ENCODE measurements around the gene CCZ1B. TPM values are rescaled to one million over a fixed set of nuclear protein-coding genes. Genes with fewer than 3 reads are reported as not detected.
"Not testable (repeated sequence)": the region's sequence is repeated elsewhere in the genome, so short reads cannot be mapped to it uniquely, and the experiment has no call there.

Gene CCZ1B
- total and polyA plus RNA-seq, 2 donors (not counting 1 experiment from before 2014, with no cell fraction given): 20.3 to 92.8 TPM

GRCh38 chr7:6835521-6835920 lies 9.4 kb upstream of the CCZ1B start:
- H3K9ac ChIP-seq (ENCODE audit: low read length); H2AFZ ChIP-seq (ENCODE audit: insufficient read depth, low read depth, low read length, poor library complexity, severe bottlenecking); H3K4me1 ChIP-seq (ENCODE audit: control insufficient read depth in 2 of 2, insufficient read depth in 2 of 2, low read length in 2 of 2); H3K36me3 ChIP-seq (replicated peaks in 1 of 2; ENCODE audit: control extremely low read depth in 1 of 2, control insufficient read depth in 1 of 2, extremely low read depth in 1 of 2, insufficient read depth in 2 of 2, low read length in 1 of 2); H3K27ac Mint-ChIP-seq; H3K79me2 ChIP-seq (ENCODE audit: control insufficient read depth, insufficient read depth, low read length); H3K4me3 ChIP-seq (ENCODE audit: control extremely low read depth in 1 of 5, extremely low read depth in 1 of 5, insufficient read depth in 1 of 5, low read depth in 2 of 5, low read length in 4 of 5); intact Hi-C loops (cut with micrococcal nuclease); H3K4me2 ChIP-seq (replicated peaks; ENCODE audit: low read depth, low read length, poor library complexity, severe bottlenecking); H3K9me3 ChIP-seq (ENCODE audit: control extremely low read depth in 1 of 3, control insufficient read depth in 2 of 3, insufficient read depth in 1 of 3, low read length in 2 of 3); DNase-seq; CTCF ChIA-PET; H3K27ac ChIP-seq (ENCODE audit: low read length in 2 of 2); H4K20me1 ChIP-seq (ENCODE audit: control insufficient read depth, insufficient read depth, low read length, poor library complexity, severe bottlenecking); H3K27me3 ChIP-seq (replicated peaks in 1 of 4; ENCODE audit: control extremely low read depth in 1 of 4, control insufficient read depth in 3 of 4, insufficient read depth in 4 of 4, low read length in 3 of 4); H3K4me3 Mint-ChIP-seq; H3K4me1 Mint-ChIP-seq; POLR2A ChIA-PET; ATAC-seq (ENCODE audit: low read depth); H3K9me3 Mint-ChIP-seq (ENCODE audit: insufficient read depth): not testable (repeated sequence)
- WGBS (ENCODE audit: insufficient coverage): 71% methylated on average over 2 of the region's 3 CpGs
- H3K27me3 Mint-ChIP-seq: peaks cover 38% of the 10 kb centered on the region

- H3K27me3 ChIP-seq (replicated peaks in 1 of 4; ENCODE audit: control extremely low read depth in 1 of 4, control insufficient read depth in 3 of 4, insufficient read depth in 4 of 4, low read length in 3 of 4): peaks cover 0 to 6% (median 1%) of the 10 kb centered on the region in 4 experiments
- ChIA-PET CTCF (no interaction called here), POLR2A (no interaction called here)
- no CpG with 5 or more reads among the region's 6 CpGs for WGBS (ENCODE audit: insufficient coverage)
- no peaks in the 10 kb centered on the region for H3K9me3 Mint-ChIP-seq (ENCODE audit: insufficient read depth)
- H3K4me1 ChIP-seq (ENCODE audit: control insufficient read depth in 2 of 2, insufficient read depth in 2 of 2, low read length in 2 of 2): no peaks in the 10 kb centered on the region
- H2AFZ ChIP-seq (ENCODE audit: insufficient read depth, low read depth, low read length, poor library complexity, severe bottlenecking): no peak overlapping the region
- H3K27me3 Mint-ChIP-seq: peaks cover 50% of the 10 kb centered on the region
- no peak for DNase-seq
- no peaks in the 10 kb centered on the region for H3K4me1 Mint-ChIP-seq
- no peaks in the 10 kb centered on the region for H3K9me3 ChIP-seq (ENCODE audit: control extremely low read depth in 1 of 3, control insufficient read depth in 2 of 3, insufficient read depth in 1 of 3, low read length in 2 of 3)
- no peak for ATAC-seq (ENCODE audit: low read depth)
- no peak overlapping the region for H3K4me3 ChIP-seq (ENCODE audit: control extremely low read depth in 1 of 5, extremely low read depth in 1 of 5, insufficient read depth in 1 of 5, low read depth in 2 of 5, low read length in 4 of 5)
- no peaks in the 10 kb centered on the region for H3K79me2 ChIP-seq (ENCODE audit: control insufficient read depth, insufficient read depth, low read length)
- H4K20me1 ChIP-seq (ENCODE audit: control insufficient read depth, insufficient read depth, low read length, poor library complexity, severe bottlenecking): no peaks in the 10 kb centered on the region
- no peak overlapping the region for H3K4me2 ChIP-seq (replicated peaks; ENCODE audit: low read depth, low read length, poor library complexity, severe bottlenecking)
- no peaks in the 10 kb centered on the region for H3K36me3 ChIP-seq (replicated peaks in 1 of 2; ENCODE audit: control extremely low read depth in 1 of 2, control insufficient read depth in 1 of 2, extremely low read depth in 1 of 2, insufficient read depth in 2 of 2, low read length in 1 of 2)
- no peak overlapping the region for H3K4me3 Mint-ChIP-seq
- no peak overlapping the region for H3K9ac ChIP-seq (ENCODE audit: low read length)
- no peak overlapping the region for H3K27ac ChIP-seq (ENCODE audit: low read length in 2 of 2)
- no peak for TF ChIP-seq EZH2 (IDR thresholded peaks at IDR 0.05; ENCODE audit: borderline replicate concordance, insufficient read depth, low read depth, low read length, poor library complexity, severe bottlenecking)
- no peak for TF ChIP-seq CTCF (IDR thresholded peaks at IDR 0.05)
- intact Hi-C loops (cut with micrococcal nuclease): no loop called here
- H3K27ac Mint-ChIP-seq: no peak overlapping the region
Measured at GRCh38 chr7:6833636-6834035, 7.6 kb upstream of the CCZ1B start.

Measured in B cell (primary cell).